Karpas-422 (cell line): ENCODE data around the gene GATA3. TPM values are rescaled to one million over a fixed set of nuclear protein-coding genes. Genes with fewer than 3 reads are reported as not detected.

Experiments used
- total RNA-seq: library from RNA; depleted of rRNA; stranded (reverse); fragments of >200 nt; shearing (Covaris generic); gene quantifications from 2 replicates; pipeline ENCODE4 v1.2.3, GENCODE V29; 2014; ENCODE audit warnings: low replicate concordance; rRNA removed

GATA3 gene
- total RNA-seq, 1 experiment from 2014 or later = not detected

Other genes starting within 250 kb of the GATA3 start
- 4.5 and 4.7 TPM in 2 replicates for gene TAF3, start 236.2 kb upstream of the GATA3 start, total RNA-seq